SK-N-SH (cell line): ENCODE data around the gene ZNF785. TPM values are rescaled to one million over a fixed set of nuclear protein-coding genes. Genes with fewer than 3 reads are reported as not detected.

Experiments used
- CTCF ChIA-PET: fragments of 300-600, 350-600 bp; formaldehyde crosslinking; extraction: SDS; loops from one replicate; lab custom pipeline; 2021; lab: Yijun Ruan, JAX
- POLR2A ChIA-PET: fragments of 350-600 bp; sonication (Branson Sonifier 250); formaldehyde crosslinking; extraction: SDS; loops from one replicate; lab custom pipeline; 2020; ENCODE audit warnings: antibody characterized with exemption, inconsistent platforms; lab: Yijun Ruan, JAX
- DNase-seq: peaks from one replicate; pipeline ENCODE4 v3.0.0; 2012
- H2AFZ ChIP-seq: fragments of 200-600 bp; sonication (generic); 2 replicates; pipeline ENCODE4 v1.8.1; 2016; ENCODE audit warnings: antibody characterized with exemption, mild to moderate bottlenecking, low read depth
- H3F3A ChIP-seq: fragments of 200-600 bp; sonication (generic); replicated peaks from 2 replicates; pipeline ENCODE3; 2016; ENCODE audit warnings: antibody characterized with exemption, mild to moderate bottlenecking; ENCODE audit not compliant: insufficient read depth
- H3K27ac ChIP-seq, 2 experiments: fragments of 200-500 bp in 1 of 2; fragments of 200-600 bp in 1 of 2; sonication (Bioruptor generic) in 1 of 2; sonication (generic), shearing (Covaris generic) in 1 of 2; 2 replicates each; pipeline versions ENCODE4 v1.5.1 to v1.6.1; 2014 to 2016; ENCODE audit warnings: low read depth in 2 of 2, inconsistent platforms in 1 of 2, low read length in 1 of 2, mild to moderate bottlenecking in 1 of 2, mixed read lengths in 1 of 2
- H3K27me3 ChIP-seq: fragments of 200-600 bp; sonication (generic), shearing (Covaris generic); 2 replicates; pipeline ENCODE4 v1.6.1; 2016; ENCODE audit warnings: mixed run types; ENCODE audit not compliant: insufficient read depth
- H3K36me3 ChIP-seq, 2 experiments: fragments of 200-500 bp in 1 of 2; fragments of 200-600 bp in 1 of 2; sonication (Bioruptor generic) in 1 of 2; sonication (generic) in 1 of 2; replicated peaks in 1 of 2; 2 replicates each; pipeline versions ENCODE3 to v1.5.1; 2014 to 2016; ENCODE audit warnings: low read length in 1 of 2, mild to moderate bottlenecking in 1 of 2; ENCODE audit not compliant: insufficient read depth in 2 of 2, control insufficient read depth in 1 of 2
- H3K4me1 ChIP-seq, 2 experiments: fragments of 200-500 bp in 1 of 2; fragments of 200-600 bp in 1 of 2; sonication (Bioruptor generic) in 1 of 2; sonication (generic), shearing (Covaris generic) in 1 of 2; 2 replicates each; pipeline versions ENCODE4 v1.5.1 to v1.6.1; 2014 to 2016; ENCODE audit warnings: low read depth in 1 of 2, low read length in 1 of 2, mixed run types in 1 of 2; ENCODE audit not compliant: insufficient read depth in 2 of 2, control insufficient read depth in 1 of 2
- H3K4me2 ChIP-seq: fragments of 200-600 bp; sonication (generic), shearing (Covaris generic); 2 replicates; pipeline ENCODE4 v1.6.1; 2017; ENCODE audit warnings: mixed run types
- H3K4me3 ChIP-seq, 2 experiments: fragments of 200-500 bp in 1 of 2; fragments of 200-600 bp in 1 of 2; sonication (Bioruptor generic) in 1 of 2; sonication (generic), shearing (Covaris generic) in 1 of 2; 2 replicates each; pipeline versions ENCODE4 v1.5.1 to v1.8.1; 2014 to 2016; ENCODE audit warnings: low read depth in 2 of 2, inconsistent platforms in 1 of 2, low read length in 1 of 2, mild to moderate bottlenecking in 1 of 2, mixed read lengths in 1 of 2, moderate library complexity in 1 of 2
- H3K79me2 ChIP-seq: fragments of 200-600 bp; sonication (generic); 2 replicates; pipeline ENCODE4 v1.8.1; 2017; ENCODE audit warnings: mild to moderate bottlenecking; ENCODE audit not compliant: insufficient read depth
- H3K9ac ChIP-seq: fragments of 200-600 bp; sonication (generic); 2 replicates; pipeline ENCODE4 v1.6.1; 2017; ENCODE audit warnings: mixed run types
- H3K9me2 ChIP-seq: fragments of 200-600 bp; sonication (generic); 2 replicates; pipeline ENCODE4 v1.6.1; 2017; ENCODE audit warnings: mixed run types
- H3K9me3 ChIP-seq: fragments of 200-600 bp; sonication (generic); 2 replicates; pipeline ENCODE4 v1.6.1; 2017; ENCODE audit warnings: mixed run types, mild to moderate bottlenecking, moderate library complexity
- H4K20me1 ChIP-seq: fragments of 200-600 bp; sonication (generic); 2 replicates; pipeline ENCODE4 v1.6.1; 2017; ENCODE audit warnings: mild to moderate bottlenecking, mixed run types; ENCODE audit not compliant: insufficient read depth
- CHD2 ChIP-seq: fragments of 150-350 bp; IDR thresholded peaks from 2 replicates; pipeline ENCODE4 v1.6.1; 2018; ENCODE audit warnings: low read length; ENCODE audit not compliant: partially characterized antibody
- CTCF ChIP-seq: fragments of 200-600 bp; sonication (generic); IDR thresholded peaks from 2 replicates; pipeline ENCODE4 v1.6.1; 2017; ENCODE audit warnings: antibody characterized with exemption, mild to moderate bottlenecking, moderate library complexity
- EZH2phosphoT487 ChIP-seq: fragments of 200-600 bp; sonication (generic); IDR thresholded peaks from 2 replicates; pipeline ENCODE4 v1.6.1; 2017; ENCODE audit warnings: low read depth, mixed run types, mild to moderate bottlenecking, antibody characterized with exemption, moderate library complexity, borderline replicate concordance
- MAX ChIP-seq: IDR thresholded peaks from 2 replicates; pipeline ENCODE4 v1.4.0; 2012; ENCODE audit warnings: low read depth
- MEF2A ChIP-seq: IDR thresholded peaks from 2 replicates; pipeline ENCODE4 v1.4.0; 2012; ENCODE audit warnings: low read depth, borderline replicate concordance
- MXI1 ChIP-seq: IDR thresholded peaks from 2 replicates; pipeline ENCODE4 v1.6.1; 2012; ENCODE audit warnings: mild to moderate bottlenecking, low read depth, low read length, improper control_type of control experiment
- NRF1 ChIP-seq: IDR thresholded peaks from 2 replicates; pipeline ENCODE4 v1.6.1; 2012; ENCODE audit warnings: low read depth, mild to moderate bottlenecking, low read length
- POLR2AphosphoS5 ChIP-seq: IDR thresholded peaks from 2 replicates; pipeline ENCODE4 v1.6.1; 2012; ENCODE audit warnings: low read depth, low read length
- RAD21 ChIP-seq: IDR thresholded peaks from 2 replicates; pipeline ENCODE4 v1.6.1; 2012; ENCODE audit warnings: mild to moderate bottlenecking, low read length
- SMC3 ChIP-seq: IDR thresholded peaks from 2 replicates; pipeline ENCODE4 v1.6.1; 2012; ENCODE audit warnings: low read depth, low read length, improper control_type of control experiment
- ZBTB33 ChIP-seq: IDR thresholded peaks from 2 replicates; pipeline ENCODE4 v1.4.0; 2012; ENCODE audit warnings: low read depth, borderline replicate concordance
- WGBS: methylation state at CpG from one replicate; pipeline ENCODE4 v1.1.6; 2017; ENCODE audit warnings: low lambda C conversion rate; 5-methylcytosine and 5-hydroxymethylcytosine counted together
- polyA plus RNA-seq, 3 experiments: library from polyadenylated mRNA; depleted of rRNA; stranded (reverse); fragments of >200 nt; gene quantifications; 2 replicates each; pipeline ENCODE4 v1.2.3, GENCODE V29; 2012

The ZNF785 gene
- polyA plus RNA-seq, 1 of the 3 experiments (the other 2 are of a cell fraction) = 8.8 TPM

- H3K36me3 ChIP-seq = peaks cover 10 to 11% of the 10 kb centered on the region in 2 experiments
- no peaks in the 10 kb centered on the region for H3K9me2 ChIP-seq
- 75% methylated on average over 11 of the region's 12 CpGs for WGBS
- H3K9me3 ChIP-seq = no peaks in the 10 kb centered on the region
- peak; percentile 85 for DNase-seq
- POLR2A ChIA-PET = interaction anchor here (0.6 to 2.8 kb wide), 13 partner anchors 9 to 192 kb away, joined by 3 to 47 read pairs (median 3); partner anchors contain the start of genes DCTPP1, FBRS, ZNF688 and ZNF764
- H3K27ac ChIP-seq = peak overlapping the region in 1 of 2 experiments; percentile 91; a peak in 3 of 4 replicates
- peak overlapping the region; percentile 89 for H3K9ac ChIP-seq
- H3K4me1 ChIP-seq = peaks cover 8 to 17% of the 10 kb centered on the region in 2 experiments; a peak in 3 of 4 replicates
- no peaks in the 10 kb centered on the region for H3K27me3 ChIP-seq
- peak overlapping the region; percentile 65 to 68 for H3K4me3 ChIP-seq
- TF ChIP-seq ZBTB33 (no peak), SMC3 (peak; percentile 32), MAX (peak; percentile 76), POLR2AphosphoS5 (0 out of 2 replicates have a peak, but pooled peaks have one; percentile 18), MXI1 (peak; percentile 66; the same call in 1 of the 2 replicates), RAD21 (peak; percentile 61), EZH2phosphoT487 (no peak), CTCF (peak; percentile 45)
- H4K20me1 ChIP-seq = no peaks in the 10 kb centered on the region
- H3K79me2 ChIP-seq = peaks cover 16% of the 10 kb centered on the region
- peak overlapping the region; percentile 94 for H2AFZ ChIP-seq
- H3K4me2 ChIP-seq = peak overlapping the region; percentile 83
- CTCF ChIA-PET = interaction anchor here (0.7 to 2.6 kb wide), 22 partner anchors 9 to 112 kb away, joined by 3 to 19 read pairs (median 4); partner anchors contain the start of genes DCTPP1, ZNF688, ZNF764 and ZNF785
- H3F3A ChIP-seq = peaks cover 7% of the 10 kb centered on the region
Observed at GRCh38 chr16:30535777-30536190, 49.7 kb downstream of the ZNF785 start.

GRCh38 chr16:30535106-30535776, 50.3 kb downstream of the ZNF785 start:
- H3K4me3 ChIP-seq = peak overlapping the region; percentile 65 to 68
- no peaks in the 10 kb centered on the region for H3K9me2 ChIP-seq
- TF ChIP-seq MXI1 (peak; percentile 48; the same call in 1 of the 2 replicates), MAX (peak; percentile 58; the same call in 1 of the 2 replicates), MEF2A (no peak), NRF1 (0 out of 2 replicates have a peak, but pooled peaks have one; percentile 1), CHD2 (no peak), ZBTB33 (no peak)
- H3K4me1 ChIP-seq = peaks cover 8 to 17% of the 10 kb centered on the region in 2 experiments; a peak in 3 of 4 replicates
- peaks cover 10 to 14% of the 10 kb centered on the region in 2 experiments for H3K36me3 ChIP-seq
- DNase-seq = no peak
- ChIA-PET POLR2A (interaction anchor here (0.6 to 2.8 kb wide), 11 partner anchors 8 to 123 kb away, joined by 3 to 47 read pairs (median 3); partner anchors contain the start of genes DCTPP1, FBRS, ZNF688 and ZNF764), CTCF (interaction anchor here (0.7 to 2.6 kb wide), 25 partner anchors 8 to 112 kb away, joined by 3 to 19 read pairs (median 4); partner anchors contain the start of genes DCTPP1, ZNF688, ZNF764 and ZNF785)
- H2AFZ ChIP-seq = peak overlapping the region; percentile 94
- H3F3A ChIP-seq = peaks cover 7% of the 10 kb centered on the region
- peak overlapping the region; percentile 89 for H3K9ac ChIP-seq
- no peaks in the 10 kb centered on the region for H4K20me1 ChIP-seq
- H3K9me3 ChIP-seq = no peaks in the 10 kb centered on the region
- 15% methylated on average over 18 of the region's 18 CpGs for WGBS
- no peaks in the 10 kb centered on the region for H3K27me3 ChIP-seq
- H3K27ac ChIP-seq = peak overlapping the region; percentile 81 to 91
- peak overlapping the region; percentile 83 for H3K4me2 ChIP-seq
- H3K79me2 ChIP-seq = peaks cover 16% of the 10 kb centered on the region
